ENCODE data around the gene MTHFSD. TPM values are rescaled to one million over a fixed set of nuclear protein-coding genes. Genes with fewer than 3 reads are reported as not detected.

The MTHFSD gene
- total RNA-seq, 2 donors from 2014 or later, result 15.4 to 23.7 TPM

DNA sequence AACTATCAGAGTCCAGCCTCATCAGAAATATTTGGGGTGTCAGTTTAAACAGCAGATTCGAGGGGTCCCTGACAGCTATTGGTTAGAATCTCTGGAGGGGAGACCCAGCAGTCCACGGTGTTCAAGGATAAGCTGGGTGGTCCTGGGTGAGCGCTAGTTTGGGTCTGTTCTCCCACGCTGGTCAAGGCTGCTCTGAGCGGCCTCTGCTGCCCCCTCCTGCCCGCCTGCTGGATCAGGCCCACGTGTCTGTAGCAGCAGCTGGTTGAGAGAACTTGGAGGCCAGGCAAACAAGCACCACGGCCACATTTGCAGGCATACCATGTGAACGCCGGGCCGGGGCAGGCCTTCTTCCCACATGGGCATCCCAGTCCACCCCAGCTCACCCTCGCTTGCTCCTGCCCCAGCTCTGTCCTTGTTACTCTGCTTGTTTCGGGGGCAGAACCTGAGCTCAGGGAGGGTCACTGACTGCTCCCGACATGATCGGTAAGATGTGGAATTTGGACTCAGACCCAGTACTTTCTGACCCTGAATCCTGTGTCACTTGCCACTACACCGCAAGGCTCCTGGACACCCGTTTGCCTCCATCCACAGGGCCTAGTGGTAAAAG lies 37.3 kb downstream of the MTHFSD start:
- peak overlapping the region in 1 of 2 donors; percentile 68 for H3K9ac ChIP-seq (ENCODE audit: low read depth in 2 of 2, low read length in 2 of 2)
- peak; percentile 64 for DNase-seq
- no peak overlapping the region for H3K4me3 ChIP-seq
- H3K36me3 ChIP-seq, result no peaks in the 10 kb centered on the region
- H3K4me1 ChIP-seq, result no peaks in the 10 kb centered on the region
- H3K27ac ChIP-seq, result peak overlapping the region; percentile 65
- H3K9me3 ChIP-seq, result no peaks in the 10 kb centered on the region
- H3K27me3 ChIP-seq, result peaks cover 40% of the 10 kb centered on the region
- TF ChIP-seq, protein P1, sequence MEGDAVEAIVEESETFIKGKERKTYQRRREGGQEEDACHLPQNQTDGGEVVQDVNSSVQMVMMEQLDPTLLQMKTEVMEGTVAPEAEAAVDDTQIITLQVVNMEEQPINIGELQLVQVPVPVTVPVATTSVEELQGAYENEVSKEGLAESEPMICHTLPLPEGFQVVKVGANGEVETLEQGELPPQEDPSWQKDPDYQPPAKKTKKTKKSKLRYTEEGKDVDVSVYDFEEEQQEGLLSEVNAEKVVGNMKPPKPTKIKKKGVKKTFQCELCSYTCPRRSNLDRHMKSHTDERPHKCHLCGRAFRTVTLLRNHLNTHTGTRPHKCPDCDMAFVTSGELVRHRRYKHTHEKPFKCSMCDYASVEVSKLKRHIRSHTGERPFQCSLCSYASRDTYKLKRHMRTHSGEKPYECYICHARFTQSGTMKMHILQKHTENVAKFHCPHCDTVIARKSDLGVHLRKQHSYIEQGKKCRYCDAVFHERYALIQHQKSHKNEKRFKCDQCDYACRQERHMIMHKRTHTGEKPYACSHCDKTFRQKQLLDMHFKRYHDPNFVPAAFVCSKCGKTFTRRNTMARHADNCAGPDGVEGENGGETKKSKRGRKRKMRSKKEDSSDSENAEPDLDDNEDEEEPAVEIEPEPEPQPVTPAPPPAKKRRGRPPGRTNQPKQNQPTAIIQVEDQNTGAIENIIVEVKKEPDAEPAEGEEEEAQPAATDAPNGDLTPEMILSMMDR (IDR thresholded peaks at IDR 0.05), result peak; percentile 53
- intact Hi-C loops (cut with DNase I), result loop anchor here (2.0 to 10.0 kb wide), 2 partner anchors 177 to 323 kb away; no protein-coding TSS in a partner anchor

DNA sequence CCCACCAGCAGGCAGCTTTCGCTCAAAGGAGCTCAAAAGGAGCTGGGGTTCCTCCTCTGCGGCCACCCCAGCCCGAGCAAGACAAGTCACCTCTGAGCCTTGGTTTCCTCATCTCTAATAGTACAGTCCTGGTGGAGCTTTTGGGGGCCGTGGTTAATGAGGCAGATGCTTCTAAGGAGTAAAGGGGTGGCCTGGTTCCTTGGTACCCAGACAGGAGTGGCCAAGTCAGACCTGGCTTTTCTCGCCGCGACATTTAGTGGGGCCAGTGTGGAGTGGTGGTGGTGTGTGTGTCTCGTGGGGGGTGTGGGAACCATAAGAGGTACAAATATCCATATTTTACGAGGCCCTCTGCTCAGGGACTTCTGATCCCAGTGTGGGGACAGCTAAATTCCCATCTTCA lies 38.0 kb downstream of the MTHFSD start:
- H3K9me3 ChIP-seq, result no peaks in the 10 kb centered on the region
- intact Hi-C loops (cut with DNase I), result loop anchor here (2.0 to 10.0 kb wide), 2 partner anchors 176 to 322 kb away; no protein-coding TSS in a partner anchor
- H3K27me3 ChIP-seq, result peaks cover 47% of the 10 kb centered on the region

GRCh38 chr16:86516623-86517003 lies 38.4 kb downstream of the MTHFSD start:
- Histone ChIP-seq H3K4me3 (peak overlapping the region; percentile 28), H3K9me3 (no peaks in the 10 kb centered on the region), H3K9ac (ENCODE audit: low read depth in 2 of 2, low read length in 2 of 2) (peak overlapping the region; percentile 68 to 76), H3K27ac (peak overlapping the region; percentile 65), H3K4me1 (no peaks in the 10 kb centered on the region), H3K36me3 (no peaks in the 10 kb centered on the region), H3K27me3 (peaks cover 51% of the 10 kb centered on the region)
- no peak for DNase-seq
- TF ChIP-seq, protein P1 (IDR thresholded peaks at IDR 0.05), result no peak
- intact Hi-C loops (cut with DNase I), result loop anchor here (2.0 to 10.0 kb wide), 2 partner anchors 176 to 322 kb away; no protein-coding TSS in a partner anchor

More for the DNA sequence above, 38.0 kb downstream of the MTHFSD start:
- no peak for DNase-seq
- H3K4me3 ChIP-seq, result peak overlapping the region; percentile 28
- H3K36me3 ChIP-seq, result no peaks in the 10 kb centered on the region
- H3K9ac ChIP-seq (ENCODE audit: low read depth in 2 of 2, low read length in 2 of 2), result peak overlapping the region; percentile 68 to 76
- TF ChIP-seq, protein P1 (IDR thresholded peaks at IDR 0.05), result no peak
- peak overlapping the region; percentile 65 for H3K27ac ChIP-seq
- H3K4me1 ChIP-seq, result no peaks in the 10 kb centered on the region

- intact Hi-C loops (cut with DNase I), result loop anchor here (2.0 to 10.0 kb wide), 2 partner anchors 175 to 321 kb away; no protein-coding TSS in a partner anchor
- Histone ChIP-seq H3K36me3 (no peaks in the 10 kb centered on the region), H3K27ac (peak overlapping the region; percentile 65), H3K9ac (ENCODE audit: low read depth in 2 of 2, low read length in 2 of 2) (peak overlapping the region; percentile 68 to 76), H3K4me1 (no peaks in the 10 kb centered on the region), H3K27me3 (peaks cover 57% of the 10 kb centered on the region), H3K9me3 (no peaks in the 10 kb centered on the region), H3K4me3 (peak overlapping the region; percentile 28)
- no peak for DNase-seq
- TF ChIP-seq, protein P1 (IDR thresholded peaks at IDR 0.05), result no peak
Observed at GRCh38 chr16:86515777-86516622, 39.0 kb downstream of the MTHFSD start.

DNA sequence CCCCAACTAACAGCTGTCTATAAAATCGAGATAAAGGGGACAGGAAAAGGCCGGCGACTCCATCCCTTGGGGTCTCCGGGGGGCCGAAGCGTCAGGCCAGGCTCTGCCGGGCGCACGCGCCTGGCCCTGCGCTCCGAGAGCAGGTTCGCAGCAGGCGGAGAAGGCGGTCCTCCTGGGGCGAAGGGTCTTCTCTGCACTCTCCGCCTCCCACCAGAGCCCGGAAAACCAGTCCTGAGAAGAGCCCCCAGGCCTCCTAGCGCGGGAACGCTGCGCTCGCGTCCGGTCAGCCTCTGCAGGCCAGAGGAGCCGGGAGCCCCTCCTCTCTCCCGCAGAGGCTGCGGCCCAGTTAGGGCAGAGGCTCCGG lies 39.6 kb downstream of the MTHFSD start:
- Histone ChIP-seq H3K4me1 (no peaks in the 10 kb centered on the region), H3K36me3 (no peaks in the 10 kb centered on the region), H3K4me3 (peak overlapping the region; percentile 28), H3K9me3 (no peaks in the 10 kb centered on the region), H3K9ac (ENCODE audit: low read depth in 2 of 2, low read length in 2 of 2) (peak overlapping the region; percentile 4 to 76), H3K27me3 (peaks cover 62% of the 10 kb centered on the region), H3K27ac (peak overlapping the region; percentile 65)
- TF ChIP-seq, protein P1 (IDR thresholded peaks at IDR 0.05), result no peak
- no peak for DNase-seq
- intact Hi-C loops (cut with DNase I), result loop anchor here (10.0 kb wide), 1 partner anchor 321 kb away; no protein-coding TSS in a partner anchor

Data from colonic mucosa (tissue), 4 donors.